Measurements from ENCODE around the gene SLC7A9.

DNA sequence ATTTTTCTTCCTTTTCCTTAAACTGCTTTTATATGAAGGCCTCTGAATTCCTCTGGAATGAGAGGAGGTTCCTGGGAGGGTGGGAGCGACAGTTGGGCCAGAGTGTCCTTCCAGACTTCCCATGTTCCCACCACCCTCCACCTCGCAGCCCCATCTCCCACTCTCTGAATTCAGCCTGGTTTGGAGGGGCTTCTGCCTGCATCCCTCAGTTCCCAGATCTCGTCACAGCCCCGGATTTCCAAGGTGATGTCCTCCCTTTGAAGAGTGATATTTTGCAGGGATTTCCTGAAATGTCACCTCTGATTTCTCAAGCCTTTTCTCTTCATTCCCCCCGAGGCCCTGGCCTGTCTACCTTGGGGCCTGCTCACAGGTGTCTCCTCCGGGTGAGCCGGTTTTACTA lies 16.7 kb upstream of the SLC7A9 start:
- TF ChIP-seq POLR2A (IDR thresholded peaks at IDR 0.05; ENCODE audit: low read length) (no peak), GATA1 (IDR thresholded peaks at IDR 0.05; ENCODE audit: low read depth, low read length) (no peak)
